Cortex of kidney (tissue), 1 donor: ENCODE data around the gene INPP5D.
"Not testable (repeated sequence)": the region's sequence is repeated elsewhere in the genome, so short reads cannot be mapped to it uniquely, and the experiment has no call there.

Experiments
- DNase-seq: peaks from one replicate; lab custom pipeline; 2025; lab: John Stamatoyannopoulos, UW

Gene INPP5D

DNA sequence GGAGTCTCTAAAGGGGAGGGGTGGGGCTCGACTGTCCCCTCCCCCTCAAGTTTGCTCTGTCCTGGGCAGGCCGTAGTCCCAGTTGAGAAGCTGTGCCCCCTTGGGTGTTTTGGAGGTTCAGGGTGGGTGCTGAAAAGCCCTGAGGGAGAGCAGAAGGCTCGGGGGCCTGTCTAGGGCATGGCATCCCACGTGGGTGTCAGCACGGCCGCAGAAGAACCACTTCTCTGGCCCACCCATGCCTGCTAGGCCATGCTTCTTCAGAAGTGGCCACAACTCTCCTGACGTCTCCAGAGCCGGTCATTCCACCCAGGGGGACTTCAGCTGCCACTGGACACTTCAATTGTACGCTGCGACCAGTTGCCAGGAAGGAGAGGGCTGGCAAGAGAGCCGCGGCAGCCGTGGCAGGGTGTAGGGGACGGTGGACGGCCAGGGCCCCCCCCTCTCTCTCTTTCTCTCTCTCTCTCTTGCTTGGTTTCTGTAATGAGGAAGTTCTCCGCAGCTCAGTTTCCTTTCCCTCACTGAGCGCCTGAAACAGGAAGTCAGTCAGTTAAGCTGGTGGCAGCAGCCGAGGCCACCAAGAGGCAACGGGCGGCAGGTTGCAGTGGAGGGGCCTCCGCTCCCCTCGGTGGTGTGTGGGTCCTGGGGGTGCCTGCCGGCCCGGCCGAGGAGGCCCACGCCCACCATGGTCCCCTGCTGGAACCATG is at the start of gene INPP5D:
Gene INPP5D, plus strand, starts transcription at position 546 of the 704 bp plus-strand sequence. Its CDS starts 137 bp downstream, at position 683.
- no peak for DNase-seq

DNA sequence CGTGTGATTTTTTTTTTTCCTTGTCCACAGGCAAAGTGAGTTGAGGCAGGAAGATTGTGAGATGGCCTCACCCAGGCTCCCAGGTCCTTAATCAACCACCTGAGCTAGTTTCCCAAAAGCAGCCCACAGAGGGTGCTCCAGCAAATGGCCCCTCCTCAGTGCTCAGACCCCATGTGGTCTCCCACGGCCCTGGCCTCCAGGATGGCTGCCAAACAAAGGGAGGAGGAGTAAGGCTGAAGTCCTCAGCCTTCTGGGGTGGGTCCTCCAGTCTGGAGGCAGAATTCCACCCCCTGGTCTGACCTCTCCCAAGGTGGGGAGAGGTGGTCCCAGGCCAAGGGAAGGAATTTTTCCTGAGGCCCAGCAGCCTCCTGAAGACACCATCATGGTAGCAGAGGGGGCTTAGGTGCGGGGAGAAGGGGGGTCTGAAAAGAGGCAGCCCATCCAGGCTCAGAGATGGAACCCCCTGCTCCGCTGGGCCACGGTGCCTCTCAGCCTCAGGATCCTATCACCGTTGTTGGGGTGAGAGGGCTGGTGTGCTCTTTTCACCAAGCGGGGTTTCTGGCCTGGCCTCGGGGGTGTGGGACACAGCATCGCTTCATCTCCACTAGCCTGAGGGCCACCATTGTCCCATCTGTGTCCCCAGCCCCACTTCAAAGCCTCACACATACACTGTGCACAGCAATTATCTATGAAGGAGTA is 49.4 kb upstream of the INPP5D start:
- DNase-seq: no peak

DNA sequence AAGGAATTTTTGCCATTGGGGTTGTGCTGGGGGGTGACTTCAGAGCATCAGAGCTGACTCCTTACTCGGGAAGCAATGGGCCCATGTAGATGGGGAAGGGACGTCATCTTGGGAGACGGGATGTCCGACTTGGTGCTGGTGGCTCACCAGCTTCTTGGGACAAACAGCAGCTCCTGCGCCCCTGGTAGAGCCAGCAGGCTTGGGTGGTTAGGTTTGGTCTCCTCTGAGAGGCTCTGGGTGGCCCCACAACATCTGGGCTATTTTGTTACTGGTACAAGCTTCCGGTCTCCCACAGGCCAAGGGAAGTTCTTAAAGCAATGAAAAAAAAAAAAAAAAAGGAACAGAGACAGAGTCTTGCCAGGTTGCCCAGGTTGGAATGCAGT is 48.9 kb upstream of the INPP5D start:
- DNase-seq: no peak

DNA sequence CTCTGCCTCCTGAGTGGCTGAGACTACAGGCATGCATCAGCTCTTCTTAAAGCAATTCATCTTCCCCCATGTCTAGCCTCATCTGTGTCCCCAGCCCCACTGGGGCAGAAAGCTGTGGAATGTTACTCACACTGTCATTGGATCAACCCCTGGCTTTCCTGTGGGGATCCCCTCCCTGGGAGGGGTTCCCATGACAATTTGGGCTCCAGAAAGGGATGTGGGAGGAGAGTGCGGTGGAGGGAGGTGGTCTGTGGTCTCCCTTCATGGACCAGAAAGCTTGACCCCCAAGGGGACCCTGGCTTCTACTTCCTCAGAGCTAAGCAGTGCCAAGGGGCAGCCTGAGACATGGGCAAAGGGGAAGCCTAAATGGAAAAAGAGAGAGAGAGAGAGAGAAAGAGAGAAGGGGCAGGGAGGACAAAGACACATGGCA is 48.4 kb upstream of the INPP5D start:
- no peak for DNase-seq

DNA sequence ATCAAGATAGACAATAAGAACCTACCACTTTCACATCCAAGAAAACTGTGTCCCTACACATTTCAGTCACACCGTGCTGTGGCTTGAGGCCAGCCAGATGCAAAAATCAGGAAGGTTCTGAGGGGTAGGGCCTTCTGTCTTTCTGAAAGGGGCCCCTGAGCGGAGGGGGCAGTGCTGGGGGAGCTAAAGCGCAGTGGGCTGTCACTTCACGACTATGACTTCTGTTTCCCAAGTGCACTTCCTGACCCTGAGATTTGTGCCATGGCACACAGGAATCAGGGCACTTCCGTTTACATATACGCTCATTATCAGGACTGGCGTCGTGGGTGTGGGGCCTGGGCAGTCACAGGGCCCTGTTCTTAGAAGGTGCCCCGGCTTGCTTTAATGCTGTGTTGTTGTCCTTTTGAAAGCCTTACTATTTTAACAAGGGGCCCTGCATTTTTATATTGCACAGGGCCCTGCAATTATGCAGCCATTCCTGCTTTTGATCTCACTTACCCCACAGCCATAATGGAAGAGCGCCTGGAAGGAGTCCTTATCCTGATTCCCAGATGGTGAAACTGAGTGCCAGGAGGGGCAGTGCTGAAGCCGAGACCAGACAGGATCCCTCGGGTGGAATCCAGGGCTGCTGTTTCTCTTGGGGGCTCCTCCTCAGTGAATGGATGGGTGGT is 47.7 kb upstream of the INPP5D start:
- DNase-seq: no peak

DNA sequence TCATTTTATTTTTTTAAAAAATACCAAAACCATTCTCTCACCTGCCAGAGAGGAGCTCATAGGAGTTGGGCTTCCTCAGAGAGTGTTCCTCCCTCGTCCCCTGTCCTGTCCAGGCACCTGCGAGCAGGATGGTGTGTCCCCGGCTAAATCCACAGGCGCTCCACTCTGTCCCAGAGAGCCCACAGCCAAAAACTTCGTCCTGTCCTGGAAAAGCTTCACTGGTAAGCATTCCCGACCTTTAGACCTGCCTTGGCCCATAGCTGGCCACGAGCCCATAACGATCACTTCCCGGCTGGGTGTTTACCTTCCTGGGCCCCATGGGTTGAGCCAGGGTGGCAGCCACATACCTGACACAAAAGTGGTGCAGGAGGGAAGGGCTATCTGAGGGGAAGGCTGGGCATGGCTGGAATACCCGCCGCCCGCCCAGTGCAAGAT is 47.1 kb upstream of the INPP5D start, which contains the start of gene NGEF:
Gene NGEF, minus strand, starts transcription at position 230 of the 435 bp plus-strand sequence. CDS start 38,366 bp downstream, outside the sequence.
- no peak for DNase-seq

DNA sequence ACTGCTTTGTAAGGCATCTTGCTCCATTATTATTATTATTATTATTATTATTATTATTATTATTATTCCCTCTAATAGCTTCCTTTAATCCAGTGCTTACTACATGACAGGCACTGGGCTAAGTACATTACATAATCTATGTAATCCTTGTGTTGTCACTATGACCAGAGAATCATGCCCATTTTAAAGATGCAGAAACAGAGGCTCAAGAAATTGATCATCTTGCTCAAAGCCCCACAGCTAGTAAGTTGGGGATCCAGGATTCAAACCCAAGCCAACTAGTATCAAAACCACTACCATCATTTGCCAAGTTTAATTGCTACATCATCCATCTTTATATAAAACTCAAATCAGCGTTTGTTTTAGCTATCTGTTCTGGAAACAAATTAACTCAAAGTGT is 46.5 kb upstream of the INPP5D start:
- DNase-seq: no peak

DNA sequence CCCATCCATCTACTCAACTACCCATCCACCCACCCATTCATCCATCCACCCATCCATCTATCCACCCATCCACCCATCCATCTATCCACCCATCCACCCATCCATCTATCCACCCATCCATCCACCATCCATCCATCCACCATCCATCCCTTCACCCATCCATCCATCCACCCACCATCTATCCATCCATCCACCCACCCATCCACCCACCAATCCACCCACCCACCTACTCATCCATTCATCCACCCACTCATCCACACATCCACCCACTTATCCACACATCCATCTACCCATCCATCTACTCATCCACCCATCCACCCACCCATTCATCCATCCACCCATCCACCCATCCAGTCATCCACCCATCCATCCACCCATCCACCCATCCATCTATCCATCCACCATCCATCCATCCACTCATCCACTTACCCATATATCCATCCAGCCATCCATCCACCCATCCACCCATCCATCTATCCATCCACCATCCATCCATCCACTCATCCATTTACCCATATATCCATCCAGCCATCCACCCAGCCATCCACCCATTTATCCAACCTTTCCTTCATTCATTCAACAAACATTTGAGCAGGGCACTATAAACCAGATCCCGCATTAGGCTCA is 45.0 kb upstream of the INPP5D start:
- no peak for DNase-seq

DNA sequence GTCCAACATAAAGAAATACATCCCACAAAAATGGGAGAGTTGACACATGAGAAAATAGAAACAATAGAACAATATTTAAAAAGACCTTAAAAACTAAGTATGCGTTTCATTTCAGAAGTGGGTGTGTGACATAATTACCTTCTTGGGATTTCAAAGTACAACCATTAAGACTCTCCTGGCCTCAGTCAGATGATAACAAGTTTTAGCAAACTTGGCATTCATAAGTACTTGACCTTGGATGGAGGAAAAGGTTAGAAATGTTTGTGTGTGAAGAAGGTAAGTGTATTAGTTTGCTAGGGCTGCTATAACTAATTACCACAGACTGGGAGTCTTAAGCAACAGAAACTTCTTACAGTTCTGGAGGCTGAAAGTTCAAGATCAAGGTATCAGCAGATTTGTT is 42.2 kb upstream of the INPP5D start:
- no peak for DNase-seq

DNA sequence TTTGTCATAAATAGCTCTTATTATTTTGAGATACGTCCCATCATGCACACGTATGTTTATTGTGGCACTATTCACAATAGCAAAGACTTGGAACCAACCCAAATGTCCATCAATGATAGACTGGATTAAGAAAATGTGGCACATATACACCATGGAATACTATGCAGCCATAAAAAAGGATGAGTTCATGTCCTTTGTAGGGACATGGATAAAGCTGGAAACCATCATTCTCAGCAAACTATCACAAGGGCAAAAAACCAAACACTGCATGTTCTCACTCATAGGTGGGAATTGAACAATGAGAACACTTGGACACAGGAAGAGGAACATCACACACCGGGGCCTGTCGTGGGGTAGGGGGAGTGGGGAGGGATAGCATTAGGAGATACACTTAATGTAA is 40.5 kb upstream of the INPP5D start:
- DNase-seq: not testable (repeated sequence)

DNA sequence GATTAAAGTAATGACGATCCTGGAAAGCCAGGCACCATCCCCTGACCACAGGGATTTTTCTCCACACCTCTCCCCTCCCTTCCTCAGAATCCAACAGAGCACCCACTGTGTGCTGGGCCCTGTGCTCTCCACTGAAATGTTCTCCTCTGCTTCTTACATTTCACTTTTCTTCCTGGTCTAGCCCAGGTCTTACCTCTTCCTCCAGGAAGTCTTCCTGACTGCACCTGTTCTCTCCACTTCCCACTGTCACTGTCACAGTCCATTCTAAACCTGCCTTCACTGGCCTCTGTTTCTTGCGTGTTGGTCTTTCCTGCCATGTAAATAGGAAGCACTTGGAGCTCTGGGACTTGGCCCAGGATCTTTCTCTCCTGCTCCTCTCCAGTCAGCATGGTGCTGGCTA is 39.7 kb upstream of the INPP5D start:
- no peak for DNase-seq

DNA sequence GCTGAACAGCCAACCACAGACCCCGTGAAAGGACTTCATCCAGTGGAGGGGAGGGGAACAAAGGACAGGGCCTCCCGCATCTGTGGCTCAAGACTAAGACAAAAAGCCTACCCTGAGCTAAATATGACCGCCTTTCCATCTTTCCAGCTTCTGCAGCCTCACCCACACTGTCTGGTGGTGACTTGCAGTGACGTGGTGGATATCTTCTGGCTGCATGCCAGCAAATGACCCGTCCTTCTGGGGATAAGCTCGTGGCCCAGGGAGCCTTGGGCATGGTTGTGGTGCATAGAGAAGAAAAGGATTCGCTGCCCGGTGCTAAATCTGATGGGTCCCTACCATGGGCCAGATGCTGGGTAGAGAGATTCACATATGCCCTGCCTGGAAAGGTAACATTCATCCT is 38.4 kb upstream of the INPP5D start:
- no peak for DNase-seq

DNA sequence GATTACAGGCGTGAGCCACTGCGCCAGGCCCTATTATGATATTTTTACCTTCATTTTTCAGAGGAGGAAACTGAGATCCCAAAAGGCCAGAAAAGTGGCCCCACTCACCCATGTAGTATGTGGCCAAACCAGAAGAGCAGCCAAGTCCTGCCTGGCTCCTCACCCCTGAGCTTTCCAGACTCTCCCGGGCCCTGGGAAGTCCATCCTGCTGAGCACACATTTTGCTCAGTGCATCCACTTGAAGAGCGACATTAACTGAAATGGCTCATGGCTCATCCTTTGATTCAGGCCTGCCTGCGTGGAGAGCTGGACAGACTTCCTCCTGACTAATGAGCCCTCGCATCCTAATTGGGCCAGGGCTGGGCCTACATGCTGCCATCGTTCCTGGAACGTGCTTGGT is 37.6 kb upstream of the INPP5D start:
- DNase-seq: no peak

DNA sequence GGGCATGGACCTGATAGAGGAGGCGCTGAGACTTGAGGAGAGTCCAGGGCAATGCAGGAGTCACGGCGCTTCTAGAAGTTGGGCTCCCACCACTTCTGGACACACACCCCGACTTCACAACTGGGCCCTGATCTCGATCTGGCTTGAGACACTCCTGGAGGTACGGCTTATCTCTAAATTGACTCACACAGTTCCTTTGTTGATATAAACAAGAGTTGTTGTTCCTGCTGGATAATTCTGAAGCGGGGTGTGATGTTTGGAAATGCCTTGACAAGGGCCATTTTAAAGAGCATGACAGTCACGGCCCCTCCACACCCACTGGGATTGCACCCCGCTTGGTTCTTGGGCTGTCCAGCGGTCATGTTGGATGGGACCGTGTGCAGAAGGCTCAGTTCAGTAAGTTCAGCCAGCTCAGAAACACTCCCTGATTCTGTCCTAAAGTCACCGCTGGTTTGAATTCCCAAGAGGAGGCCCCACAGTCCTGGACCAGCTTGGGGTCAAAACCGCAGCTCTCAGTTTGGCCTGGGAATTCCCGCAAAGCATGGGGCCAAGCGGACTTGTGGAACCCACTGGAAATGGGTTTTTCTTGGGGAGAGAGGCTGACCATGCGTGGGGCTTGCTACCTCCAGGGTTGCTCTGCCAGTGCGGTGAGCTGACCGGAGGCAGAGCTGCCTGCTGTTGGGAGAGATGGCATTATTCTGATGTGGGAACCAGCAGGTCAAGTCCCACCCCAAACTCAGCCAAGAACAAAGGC is 37.0 kb upstream of the INPP5D start:
- DNase-seq: no peak

DNA sequence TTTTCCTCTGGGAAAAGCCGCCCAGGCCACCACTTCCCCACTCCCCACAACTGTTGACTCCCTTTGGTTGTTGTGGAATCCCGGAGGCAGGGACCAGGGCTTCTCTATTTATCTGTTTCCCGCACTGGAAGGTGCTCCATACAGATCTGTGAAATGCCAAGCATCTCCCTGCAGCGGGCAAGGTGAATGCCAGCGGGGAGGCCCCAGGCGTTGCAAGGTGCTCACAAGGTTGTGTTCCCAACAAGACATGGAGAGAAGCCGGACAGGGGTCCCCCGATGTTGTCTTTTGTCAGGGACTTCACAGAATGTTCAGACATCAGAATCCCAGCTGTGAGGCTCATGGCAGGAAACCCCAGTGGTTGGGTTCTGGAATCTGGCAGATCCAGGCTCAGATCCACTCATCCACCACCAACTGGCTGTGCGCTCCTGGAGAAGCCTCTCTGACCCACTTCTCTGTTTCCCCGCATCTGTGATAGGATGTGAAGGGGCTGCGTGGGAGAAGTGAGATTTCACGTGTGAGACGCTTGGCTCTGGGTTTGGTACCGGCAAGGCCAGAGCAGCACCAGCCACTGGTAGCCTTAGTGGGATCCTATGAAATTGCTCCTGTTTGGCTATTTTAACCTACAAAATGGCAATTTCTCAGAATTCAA is 36.3 kb upstream of the INPP5D start:
- no peak for DNase-seq

DNA sequence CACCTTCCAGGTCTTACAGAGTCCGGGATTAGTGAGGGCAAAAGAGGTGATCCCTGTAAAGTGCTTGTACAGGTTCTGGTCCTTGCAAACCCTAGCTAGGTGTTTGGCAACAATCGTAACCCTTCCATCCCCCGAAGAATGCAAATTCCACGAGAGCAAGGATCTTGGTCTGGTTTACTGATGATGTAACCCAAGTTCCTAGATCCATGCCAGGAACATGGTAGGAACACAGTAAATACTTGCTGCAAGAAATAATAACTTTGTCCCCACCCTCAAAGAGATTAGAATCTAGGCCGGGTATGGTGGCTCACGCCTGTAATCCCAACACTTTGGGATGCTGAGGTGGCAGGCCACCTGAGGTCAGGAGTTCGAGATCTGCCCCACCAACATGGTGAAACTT is 34.4 kb upstream of the INPP5D start:
- no peak for DNase-seq

DNA sequence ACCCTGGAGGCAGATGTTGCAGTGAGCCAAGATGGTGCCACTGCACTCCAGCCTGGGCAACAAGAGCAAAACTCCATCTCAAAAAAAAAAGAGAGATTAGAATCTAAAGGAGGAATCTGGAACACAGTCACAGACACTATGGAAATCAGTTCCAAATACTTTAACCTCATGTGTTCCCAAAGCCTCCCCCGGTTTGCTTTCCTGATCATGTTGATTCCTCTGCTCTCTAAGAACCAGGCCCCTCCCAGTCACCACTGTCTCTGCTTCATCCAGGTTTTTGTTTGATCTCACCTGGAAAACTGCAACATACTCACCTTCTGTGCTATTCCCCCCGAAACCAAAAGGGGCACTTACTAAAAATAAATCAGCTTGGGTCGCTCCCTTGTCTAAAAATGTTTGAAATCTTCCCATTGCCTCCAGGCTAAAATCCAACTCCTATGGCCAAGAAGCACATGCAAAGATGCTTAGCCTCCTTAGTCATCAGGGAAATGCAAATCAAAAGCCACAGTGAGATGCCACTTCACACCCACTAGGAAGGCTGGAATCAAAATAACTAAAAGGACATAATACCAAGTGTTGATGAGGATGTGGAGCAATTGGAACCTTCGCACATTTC is 33.8 kb upstream of the INPP5D start:
- DNase-seq: no peak

DNA sequence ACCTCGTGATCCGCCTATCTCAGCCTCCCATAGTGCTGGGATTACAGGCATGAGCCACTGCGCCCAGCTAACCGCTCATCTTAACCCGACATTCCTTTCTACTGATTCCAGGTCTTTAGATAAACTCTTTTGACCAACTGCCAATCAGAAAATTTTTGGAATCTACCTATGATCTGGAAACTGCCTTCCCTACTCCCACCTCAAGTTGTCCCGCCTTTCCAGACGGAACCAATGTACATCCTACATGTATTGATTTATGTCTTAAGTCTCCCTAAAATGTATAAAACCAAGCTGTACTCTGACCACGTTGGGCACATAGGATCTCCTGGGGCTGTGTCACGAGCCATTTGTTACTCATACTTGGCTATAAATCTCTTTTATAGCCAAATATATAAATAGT is 30.8 kb upstream of the INPP5D start:
- no peak for DNase-seq

DNA sequence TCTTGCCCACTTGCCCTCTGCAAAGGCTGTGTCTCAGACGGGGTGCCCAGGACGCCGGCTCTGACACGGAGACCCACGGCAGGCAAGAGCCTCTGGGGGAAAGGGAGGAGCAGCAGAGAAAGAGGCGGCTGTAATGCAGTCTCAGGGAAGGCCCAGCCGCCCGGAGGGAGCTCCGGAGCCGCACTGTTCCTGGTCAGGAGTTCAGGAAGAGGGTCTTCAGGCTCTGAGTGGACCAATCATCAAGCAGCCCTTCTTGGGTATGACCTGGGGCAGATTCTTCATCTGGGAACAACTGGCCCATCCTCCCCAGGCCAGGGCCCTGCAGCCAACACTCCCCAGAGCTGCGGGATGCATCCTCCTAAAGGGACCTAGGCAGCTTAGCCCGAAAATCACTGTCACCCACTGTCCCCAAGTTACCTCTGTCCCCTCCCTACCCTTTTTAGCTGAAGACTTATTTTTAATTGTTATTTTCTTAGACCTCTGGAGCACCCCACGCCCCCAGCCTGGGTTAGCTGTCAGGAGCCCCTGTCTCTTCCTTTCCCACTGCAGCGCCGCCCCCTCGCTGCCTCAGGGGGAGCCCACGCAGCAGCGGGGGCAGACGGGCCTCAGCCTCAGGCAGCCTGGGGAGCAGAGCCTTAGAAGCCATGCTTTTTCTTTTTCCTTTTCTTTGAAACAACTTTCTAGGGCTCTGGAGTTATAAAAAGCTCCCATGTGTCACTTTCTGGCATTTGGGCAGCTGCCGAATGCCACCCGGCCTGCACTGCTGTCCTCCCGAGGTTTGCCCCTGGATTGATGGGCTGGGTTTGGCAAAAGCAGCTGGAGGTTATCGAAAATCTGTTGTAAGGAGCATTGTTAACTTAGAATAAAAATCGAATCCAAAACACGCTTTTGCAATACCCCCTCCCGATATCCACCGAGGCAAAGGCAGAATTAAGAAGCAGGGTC is 28.3 kb upstream of the INPP5D start:
- no peak for DNase-seq
